Activated CD4-positive, alpha-beta T cell treated with anti-CD3 and anti-CD28 coated beads for 48 hours (primary cell): Measurements from ENCODE around the gene PTPN9.
A peak's percentile ranks its signal among the peaks of the same experiment; 100 is the strongest.
"Not testable (repeated sequence)": the region's sequence is repeated elsewhere in the genome, so short reads cannot be mapped to it uniquely, and the experiment has no call there.

Source experiments
- DNase-seq: peaks from one replicate; pipeline ENCODE4 v3.0.0-alpha.2; 2020

The PTPN9 gene

DNA sequence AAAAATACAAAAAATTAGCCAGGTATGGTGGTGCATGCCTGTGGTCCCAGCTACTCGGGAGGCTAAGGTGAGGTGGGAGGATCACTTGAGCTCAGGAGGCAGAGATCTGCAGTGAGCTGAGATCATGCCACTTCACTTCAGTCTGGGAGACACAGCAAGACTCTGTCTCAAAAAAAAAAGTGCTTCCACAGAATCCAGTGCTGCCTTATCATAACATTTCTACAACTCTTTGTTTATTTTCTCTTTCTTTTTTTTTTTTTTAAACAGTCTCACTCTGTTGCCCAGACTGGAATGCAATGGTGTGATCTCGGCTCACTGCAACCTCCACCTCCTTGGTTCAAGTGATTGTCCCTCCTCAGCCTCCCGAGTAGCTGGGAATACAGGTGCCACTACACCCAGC lies 53.4 kb downstream of the PTPN9 start:
- DNase-seq = not testable (repeated sequence)

DNA sequence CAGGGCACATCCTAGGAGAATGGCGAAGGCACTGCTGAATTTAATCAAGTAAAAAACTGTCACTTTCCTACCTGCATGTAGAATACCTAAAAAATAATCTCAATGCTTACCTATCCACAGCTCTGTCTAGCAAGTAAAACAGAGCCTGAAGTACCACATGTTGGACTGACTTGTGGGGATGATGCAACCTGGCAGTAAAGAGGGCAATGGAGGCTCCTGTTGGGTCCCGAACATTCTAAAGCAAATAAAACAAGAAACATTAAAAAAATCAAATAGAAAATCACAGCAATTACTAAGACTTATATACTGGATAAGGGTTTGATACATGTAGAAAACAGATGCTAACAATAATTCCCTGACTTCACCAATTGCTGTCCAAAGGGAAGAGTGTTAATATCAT lies 56.1 kb downstream of the PTPN9 start:
- no peak for DNase-seq

DNA sequence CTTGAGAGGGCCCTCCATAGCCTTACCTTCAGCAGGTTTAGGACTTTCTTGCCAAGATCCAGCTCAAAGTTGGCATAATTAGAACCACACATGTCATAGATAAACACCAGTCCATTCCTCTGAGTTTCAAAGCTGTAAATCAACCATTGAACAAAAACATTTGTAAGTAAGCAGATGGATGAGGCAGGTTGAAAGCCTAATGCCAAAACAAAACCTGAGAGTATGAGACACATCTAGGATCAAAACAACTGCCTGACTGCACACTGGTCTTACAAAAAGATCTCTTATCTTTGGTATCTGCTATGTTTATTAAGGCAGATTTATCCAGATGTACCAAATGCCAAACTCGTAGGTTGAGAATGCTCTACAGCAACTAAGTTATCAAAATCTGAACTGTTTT lies 61.9 kb downstream of the PTPN9 start:
- no peak for DNase-seq

DNA sequence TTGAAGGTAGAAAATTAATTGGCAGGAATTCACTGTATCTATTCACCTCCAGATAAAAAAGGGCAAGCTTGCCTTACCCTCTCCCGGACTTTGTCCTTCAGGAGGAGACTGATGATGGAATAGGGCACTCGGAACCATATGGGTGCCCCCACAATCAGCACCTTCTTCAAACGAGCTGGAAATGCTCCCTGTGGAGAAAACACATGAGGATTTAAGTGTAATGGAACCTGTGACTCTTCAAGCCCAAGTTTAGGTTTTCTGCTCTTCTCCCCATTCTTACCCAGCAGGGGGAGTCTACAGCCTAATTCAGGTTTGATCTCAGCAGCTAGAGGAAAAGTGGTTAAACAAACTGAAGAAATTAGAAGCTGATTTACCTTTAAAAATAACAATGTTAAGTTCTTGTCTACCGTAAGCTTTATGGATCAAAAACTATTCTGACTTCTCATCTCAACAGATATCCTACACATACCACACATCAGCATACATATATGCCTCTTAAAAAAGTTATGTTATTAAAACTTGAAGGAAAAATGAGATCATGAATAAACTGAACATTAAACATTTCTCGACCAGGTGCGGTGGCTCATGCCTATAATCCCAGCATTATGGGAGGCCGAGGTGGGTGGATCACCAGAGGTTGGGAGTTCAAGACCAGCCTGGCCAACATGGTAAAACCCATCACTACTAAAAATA lies 70.1 kb downstream of the PTPN9 start:
- peak; percentile 7 for DNase-seq

DNA sequence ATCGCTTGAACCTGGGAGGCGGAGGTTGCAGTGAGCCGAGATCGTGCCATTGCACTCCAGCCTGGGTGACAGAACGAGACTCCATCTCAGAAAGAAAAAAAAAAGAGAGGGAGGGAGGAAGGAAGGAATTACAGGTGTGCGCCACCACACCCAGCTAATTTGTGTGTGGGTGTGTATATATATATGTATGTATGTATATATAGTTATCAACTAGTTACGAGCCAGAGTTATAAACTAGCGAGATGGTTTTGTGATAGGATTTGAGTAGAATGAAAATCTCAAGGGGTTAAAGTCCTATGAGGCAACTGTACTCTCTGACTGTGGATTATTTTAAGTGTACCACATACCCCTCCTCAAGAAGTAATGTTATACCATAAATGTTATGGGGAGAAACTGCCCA lies 76.8 kb downstream of the PTPN9 start:
- DNase-seq = no peak

DNA sequence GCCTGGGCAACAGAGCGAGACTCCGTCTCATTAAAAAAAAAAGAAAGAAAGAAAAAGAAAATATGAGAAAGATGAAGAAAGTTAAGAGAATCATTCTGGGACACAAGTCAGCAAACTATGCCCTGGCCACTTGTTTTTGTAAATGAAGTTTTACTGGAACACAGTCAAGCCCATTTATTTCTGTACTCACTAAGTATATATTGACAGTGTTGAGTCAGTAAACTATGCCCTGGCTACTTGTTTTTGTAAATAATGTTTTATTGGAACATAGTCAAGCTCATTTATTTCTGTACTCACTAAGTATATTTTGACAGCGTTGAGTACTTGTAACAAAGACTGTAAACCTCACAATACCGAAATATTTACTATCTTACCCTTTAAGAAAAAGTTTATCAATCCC lies 85.4 kb downstream of the PTPN9 start:
- no peak for DNase-seq

DNA sequence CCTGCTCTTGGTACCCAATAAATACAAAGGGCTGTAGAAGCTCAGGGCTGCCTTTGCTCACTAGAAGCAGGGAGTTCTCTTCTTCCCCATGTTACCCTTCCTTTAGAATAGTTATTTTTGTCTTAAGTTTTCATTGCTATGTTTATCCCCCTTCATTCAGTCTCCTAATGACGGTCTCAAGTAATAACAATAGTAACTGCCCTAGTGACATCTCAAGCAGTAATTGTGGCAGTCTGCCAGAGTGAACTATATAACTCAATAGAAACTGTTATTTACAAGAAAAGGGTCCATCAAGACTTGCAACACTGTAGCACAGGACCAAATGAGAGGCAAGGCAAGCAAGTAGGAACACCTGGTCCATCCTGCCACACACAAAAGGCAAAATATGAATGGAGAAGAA lies 95.2 kb downstream of the PTPN9 start:
- DNase-seq = no peak

DNA sequence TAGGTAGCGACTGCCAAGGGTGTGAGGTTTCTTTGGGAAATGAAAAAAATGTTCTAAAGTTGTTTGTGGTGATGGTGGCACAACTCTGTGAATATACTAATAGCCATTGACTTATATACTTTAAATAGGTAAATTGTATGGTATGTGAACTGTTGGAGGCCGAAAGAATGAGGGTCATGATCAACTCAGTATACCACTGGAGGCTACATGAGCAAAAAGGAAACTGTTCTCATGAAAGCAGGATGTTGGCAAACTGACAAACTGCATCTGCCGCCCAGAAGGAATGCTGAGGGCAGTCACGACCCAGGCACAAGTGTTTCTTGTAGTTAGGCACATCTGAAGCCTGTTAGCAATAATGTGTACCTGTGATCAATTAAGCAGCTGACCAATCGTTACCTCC lies 95.6 kb downstream of the PTPN9 start:
- DNase-seq = not testable (repeated sequence)

DNA sequence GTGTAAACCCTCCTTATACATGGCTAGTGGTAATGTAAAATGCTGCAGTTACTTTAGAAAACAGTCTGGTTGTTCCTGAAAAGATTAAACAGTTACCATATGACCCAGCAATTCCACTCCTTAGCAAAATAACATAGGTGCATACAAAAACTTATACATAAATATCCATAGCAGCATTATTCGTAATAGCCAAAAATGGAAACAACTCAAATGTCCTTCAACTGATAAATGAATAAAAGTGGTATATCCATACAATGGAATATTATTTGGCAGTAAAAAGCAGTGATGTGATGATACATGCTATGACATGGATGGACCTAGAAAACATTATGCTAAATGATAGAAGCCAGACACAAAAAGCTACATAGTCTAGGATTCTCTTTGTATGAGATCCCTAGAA lies 96.0 kb downstream of the PTPN9 start:
- no peak for DNase-seq

DNA sequence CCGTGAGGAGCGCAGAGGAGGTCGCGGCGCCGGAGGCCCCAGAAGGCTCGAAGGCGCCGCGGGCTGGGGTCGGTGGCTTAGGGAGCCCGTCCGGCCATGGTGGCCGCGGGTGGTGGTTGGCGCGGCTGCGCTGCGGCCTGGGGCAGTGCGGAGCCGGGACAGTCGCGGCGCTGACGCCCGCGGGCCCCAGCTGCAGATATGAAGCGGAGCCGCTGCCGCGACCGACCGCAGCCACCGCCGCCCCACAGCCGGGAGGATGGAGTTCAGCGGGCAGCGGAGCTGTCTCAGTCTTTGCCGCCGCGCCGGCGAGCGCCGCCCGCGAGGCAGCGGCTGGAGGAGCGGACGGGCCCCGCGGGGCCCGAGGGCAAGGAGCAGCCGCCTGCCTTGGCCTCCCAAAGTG lies 98.7 kb downstream of the PTPN9 start:
- not testable (repeated sequence) for DNase-seq

DNA sequence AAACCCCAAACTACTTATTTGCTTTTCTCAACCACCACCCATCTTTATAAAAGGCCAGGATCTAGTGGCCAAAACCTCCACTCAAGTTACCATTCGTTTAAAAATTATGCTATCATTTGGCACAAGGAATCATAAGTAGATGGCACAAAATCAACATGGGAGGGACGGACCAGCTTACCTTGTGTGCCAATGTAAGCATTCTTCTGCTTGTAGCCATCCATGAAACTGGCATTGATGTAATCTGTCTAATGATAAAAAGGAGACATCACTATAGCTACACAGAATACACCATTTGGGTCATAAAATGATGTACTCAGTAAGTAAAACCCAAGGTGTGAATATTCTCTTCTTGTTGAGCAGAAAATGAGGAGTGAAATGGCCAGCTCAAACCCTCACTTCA lies 99.4 kb downstream of the PTPN9 start:
- no peak for DNase-seq

DNA sequence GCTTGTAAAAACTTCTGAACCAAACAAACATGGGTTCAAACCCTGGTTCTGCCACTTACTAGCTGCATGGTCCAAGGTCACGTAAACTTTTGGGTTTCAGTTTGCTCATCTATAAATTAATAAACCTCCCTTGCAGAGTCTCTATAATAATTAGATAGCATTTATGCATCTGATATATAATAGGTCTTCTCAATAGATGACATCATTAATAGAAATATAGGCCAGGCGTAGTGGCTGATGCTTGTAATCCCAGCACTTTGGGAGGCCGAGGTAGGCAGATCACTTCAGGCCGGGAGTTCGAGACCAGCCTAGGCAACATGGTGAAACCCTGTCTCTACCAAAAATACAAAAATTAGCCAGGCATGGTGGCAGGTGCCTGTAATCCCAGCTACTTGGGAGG lies 102.0 kb downstream of the PTPN9 start:
- not testable (repeated sequence) for DNase-seq

DNA sequence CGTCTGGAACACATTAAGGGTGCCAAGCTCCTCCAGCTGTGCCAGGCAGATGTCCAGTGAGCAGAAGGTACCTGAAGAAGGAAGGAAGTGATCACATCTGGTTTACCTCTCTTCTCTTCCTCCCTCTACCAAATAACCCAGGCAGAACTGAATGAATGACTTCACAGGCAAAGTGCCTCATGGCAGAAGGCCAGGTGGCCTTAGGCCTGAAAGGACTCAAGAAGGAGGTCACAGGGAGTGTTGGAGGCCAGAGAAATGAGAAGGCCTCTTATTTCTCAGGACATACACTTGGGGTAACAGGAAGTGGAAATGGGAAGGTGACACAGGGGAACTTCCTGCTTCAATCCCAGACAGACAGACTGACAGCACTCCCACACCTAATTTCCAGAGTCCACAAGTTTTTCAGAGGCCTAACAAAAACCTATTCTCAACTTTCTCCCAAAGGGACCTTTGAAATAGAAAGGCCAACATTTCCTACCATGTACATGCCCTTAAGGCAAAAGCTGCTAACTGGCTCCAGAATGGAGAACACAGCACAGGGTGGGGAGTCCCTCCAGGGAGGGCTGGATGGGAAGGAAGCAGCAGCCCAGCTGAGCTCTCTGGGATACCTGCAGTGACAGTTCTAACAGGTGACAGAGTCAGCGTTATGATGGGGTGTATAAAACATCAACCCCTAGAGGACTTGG lies 110.1 kb downstream of the PTPN9 start:
- DNase-seq = no peak

DNA sequence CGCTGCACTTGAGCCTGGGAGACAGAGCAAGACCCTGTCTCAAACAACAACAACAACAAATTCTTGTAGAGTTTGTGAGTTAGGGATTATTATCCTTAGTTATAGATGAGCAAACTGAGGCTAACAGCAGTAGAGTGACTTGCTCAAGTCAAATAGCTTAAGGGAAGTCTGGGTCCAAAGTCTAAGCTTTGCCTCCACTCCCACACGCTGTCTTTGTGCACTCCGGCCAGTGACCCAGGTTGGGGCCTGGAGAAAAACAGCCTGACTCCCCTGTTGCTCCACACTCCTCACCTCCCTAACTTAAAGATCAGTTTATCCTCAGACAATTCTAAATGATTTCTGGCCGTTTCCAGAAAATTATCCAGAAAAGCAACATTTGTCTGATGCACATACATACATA lies 118.5 kb downstream of the PTPN9 start:
- DNase-seq = no peak

DNA sequence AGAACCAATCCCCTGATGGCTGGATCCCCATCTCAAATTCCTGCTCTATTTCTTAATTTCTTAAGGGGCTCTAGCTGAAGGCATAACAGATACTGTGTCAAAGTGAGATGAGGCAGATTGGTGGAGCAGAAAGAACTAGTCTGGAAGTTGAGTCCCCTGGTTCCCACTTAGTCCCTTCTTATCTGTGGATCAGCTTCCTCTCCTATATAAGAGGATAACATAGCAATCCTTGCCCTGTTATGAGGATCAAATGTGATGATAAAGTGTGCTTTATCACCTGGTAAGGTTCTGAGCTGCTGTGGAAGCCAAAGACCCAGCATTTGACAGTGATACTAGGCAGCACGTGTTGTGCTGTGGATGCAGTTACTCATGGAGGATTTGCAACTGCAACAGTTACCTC lies 119.5 kb downstream of the PTPN9 start:
- DNase-seq = no peak

DNA sequence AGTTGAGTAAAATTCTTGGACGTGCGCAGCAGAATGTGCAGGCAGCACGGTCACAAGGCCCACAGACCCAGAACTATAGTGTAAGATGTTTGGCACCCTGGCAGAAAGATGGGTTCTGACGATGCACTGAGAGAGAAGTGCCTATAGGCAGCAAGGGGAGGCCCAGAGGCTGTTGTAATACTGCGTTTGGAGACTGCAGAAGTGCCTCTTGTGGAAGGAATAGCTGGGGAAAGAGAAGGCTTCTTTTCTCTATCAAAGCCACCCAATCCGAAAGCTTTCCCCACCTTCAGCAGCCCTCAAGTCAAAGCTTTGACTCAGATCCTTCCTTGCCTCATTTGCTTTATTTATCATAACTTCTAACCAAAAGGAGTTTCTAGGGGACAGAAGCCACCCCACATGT lies 122.4 kb downstream of the PTPN9 start:
- no peak for DNase-seq

DNA sequence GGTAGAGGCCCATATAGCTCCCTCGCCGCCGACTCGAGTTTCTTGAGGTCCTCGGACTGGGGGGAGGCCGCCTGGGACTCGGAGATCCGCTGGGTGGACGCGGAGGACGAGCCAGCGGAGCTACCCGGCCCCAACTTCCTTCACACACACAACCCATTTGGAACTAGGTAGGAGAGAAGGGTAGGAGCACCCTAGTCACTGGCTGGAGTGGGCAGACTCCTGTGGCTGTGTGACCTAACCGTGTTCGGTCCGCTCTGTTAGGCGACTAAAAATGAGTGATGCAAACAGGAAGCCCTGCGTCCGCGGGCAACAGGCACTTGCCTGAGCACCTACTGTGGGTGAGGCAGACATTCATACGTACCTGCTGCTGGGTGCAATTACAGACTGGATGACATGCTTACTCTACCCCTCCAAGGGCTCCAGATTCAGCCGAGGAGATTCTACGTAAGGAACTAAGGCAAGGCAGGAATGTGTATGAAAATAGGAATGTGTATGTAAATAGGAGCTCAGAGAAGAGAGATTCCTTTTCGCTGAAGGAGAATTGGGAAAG lies 123.1 kb downstream of the PTPN9 start:
- peak; percentile 74 for DNase-seq

DNA sequence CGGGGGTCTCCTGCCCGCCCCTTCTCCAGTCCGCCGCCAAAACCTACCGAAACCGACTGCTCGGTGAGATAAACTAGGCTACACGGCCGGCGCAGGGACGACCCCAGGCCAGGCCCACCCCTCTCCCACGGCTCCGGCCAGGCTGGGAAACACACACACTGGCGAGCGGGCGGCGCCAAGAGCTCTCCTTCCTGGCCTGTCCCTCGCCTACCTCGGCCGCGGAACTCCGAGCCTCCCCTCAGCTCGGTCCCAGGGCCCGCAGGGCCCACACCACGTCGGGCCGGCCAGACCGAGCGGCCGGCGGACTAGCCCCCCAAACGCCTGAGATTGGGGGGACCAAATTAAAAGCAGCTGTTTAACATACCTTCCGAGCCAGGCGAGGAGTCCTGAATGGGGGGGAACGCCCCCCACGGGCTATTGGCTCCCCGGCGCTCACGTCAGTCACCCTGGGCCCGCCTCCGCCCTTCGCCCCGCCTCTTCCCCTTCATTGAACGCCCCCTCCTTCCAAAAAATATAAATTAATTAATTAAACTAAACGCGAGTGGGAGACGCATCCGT lies 123.6 kb downstream of the PTPN9 start:
- DNase-seq = peak; percentile 93

DNA sequence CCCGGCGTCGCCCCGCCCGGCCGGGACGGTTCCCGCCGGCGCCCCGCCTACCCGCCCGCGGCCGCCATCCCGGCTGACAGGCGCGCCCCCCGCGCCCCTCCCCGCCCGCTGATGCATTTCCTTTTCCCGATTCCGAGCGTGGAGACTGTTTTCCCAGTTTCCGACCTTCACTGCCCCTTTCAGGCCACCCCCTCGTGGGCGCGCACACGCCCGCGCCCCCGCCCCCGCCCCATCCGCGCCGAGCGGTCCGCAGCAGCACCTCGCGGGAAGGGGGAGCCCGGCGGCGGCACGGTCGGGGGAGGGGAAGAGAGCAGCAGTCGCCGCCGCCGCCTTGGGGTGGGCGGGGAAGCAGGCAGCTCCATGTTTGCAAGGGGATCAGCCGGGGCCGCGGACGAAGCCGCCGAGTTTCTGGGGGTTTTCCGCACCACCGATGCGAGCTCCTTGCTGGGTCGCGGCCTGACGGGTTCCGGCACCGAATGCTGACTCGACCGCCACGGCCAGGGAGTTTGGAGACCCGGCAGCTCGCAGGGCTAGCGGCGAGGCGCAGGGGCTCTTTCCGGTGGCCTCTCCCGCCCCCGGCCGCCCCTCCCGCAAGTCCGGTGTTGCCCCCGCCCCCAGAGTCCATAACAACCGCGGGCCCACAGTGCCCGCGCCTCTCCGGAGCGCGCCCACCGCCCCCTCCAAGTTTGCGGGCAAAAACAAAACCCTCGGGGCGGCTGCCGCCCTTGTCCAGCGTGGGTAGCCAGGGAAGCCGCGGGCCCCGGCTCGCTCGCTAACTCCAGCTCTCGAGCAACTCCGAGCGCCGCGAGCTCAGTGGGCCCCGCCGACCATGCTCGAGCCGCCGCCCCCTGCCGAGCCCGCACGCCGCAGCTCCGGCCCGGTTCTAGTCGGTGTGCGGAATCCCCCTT lies 124.4 kb downstream of the PTPN9 start:
- DNase-seq = peak; percentile 87

DNA sequence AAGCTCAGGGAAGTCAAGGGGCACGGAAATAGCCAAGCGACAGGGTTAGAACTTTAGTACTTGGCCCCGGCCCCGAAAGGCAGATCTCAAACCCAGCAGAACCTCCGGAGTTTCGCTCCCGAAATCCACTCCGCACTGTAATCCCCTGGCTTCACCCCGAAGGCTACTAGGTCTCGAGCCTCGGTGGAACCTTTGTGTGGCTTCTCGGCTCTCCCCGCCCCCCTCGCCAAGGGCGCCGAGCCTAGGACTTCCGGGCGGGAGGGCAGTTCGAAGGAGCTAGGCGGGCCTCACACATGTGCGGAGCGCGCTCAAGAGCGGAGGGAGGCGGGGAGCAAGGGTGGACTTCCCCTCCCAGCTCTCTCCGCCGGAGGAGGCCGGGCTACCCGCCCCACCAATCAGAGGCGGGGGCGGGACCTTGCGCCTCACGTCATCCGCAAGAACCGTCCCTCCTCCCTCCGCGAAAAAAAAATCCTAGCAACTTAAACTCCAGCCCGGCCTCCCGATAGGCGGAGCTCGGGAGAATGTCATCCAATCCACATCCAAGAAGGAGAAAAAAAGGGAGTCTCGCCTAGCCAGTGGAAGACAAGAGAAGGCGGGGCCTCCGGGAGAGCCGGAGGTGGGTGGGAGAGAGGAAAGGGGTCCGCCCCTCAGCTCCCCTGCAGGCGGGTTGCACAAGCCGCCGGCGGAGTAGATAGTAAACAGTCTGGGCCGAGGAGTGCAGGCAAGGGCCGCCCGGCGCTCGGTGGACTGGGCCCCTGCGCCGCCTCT lies 125.2 kb downstream of the PTPN9 start:
- peak; percentile 98 for DNase-seq

DNA sequence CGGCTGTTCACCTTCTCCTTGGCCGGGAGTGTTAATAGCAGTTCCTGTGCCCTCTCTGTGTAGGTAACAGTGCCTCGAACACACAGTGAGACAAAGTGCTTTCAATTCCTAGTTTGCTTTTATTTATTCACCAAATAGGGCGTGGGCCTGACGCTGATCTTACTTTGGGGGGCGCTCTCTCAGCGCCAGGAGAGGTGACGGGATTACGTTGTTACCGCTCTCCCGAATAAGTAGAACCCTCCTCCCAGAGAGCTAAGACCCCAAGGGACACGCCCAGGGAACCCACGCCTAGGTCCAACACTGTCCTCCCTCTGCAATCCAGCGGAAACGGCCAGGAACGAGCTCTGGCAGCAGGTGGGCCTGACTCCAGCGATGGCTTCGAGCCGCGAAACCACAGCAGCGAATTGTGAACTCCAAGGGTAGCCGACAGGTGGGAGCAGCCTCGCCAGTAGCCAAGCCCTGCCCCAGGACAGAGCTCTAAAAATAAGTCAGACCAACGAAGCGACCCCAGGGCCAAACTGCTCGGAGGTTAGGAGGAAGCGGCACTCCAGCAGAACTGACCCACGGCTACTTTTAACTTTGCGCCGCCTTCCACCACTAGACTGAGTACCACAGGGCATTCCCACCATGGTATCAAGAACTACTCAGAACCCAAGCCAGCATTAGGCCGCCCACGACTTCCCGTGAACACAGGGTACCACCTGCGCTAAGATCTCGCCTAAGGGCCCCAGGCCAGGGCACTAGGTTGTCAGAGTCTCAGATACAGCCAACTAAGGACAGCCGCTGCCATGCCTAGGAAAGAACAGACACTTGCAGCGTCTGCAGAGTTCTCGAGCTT lies 126.0 kb downstream of the PTPN9 start:
- peak; percentile 87 for DNase-seq
